ENCODE results near the gene GPAT2.
"Not testable (repeated sequence)": the region's sequence is repeated elsewhere in the genome, so short reads cannot be mapped to it uniquely, and the experiment has no call there.

DNA sequence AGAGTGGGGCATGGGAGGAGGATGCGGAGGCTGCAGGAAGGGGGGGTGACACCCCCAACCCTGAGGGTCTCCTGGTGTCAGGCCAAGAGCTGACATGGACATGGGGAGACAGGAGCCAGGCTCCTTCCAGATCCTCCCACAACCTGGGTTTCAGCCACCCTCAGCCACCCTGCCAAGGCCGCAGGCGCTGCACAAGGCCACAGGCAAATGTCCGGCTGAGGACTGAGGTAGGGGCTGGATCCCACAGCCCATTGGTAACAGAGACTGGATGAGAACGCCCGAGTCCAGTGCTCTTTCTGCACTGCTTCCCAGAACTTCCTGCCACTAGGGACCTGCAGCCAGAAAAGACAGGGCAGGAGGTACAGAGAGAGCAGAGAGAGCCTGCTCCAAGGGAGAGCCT is 24.7 kb upstream of the GPAT2 start:
- TF ChIP-seq, protein P1, sequence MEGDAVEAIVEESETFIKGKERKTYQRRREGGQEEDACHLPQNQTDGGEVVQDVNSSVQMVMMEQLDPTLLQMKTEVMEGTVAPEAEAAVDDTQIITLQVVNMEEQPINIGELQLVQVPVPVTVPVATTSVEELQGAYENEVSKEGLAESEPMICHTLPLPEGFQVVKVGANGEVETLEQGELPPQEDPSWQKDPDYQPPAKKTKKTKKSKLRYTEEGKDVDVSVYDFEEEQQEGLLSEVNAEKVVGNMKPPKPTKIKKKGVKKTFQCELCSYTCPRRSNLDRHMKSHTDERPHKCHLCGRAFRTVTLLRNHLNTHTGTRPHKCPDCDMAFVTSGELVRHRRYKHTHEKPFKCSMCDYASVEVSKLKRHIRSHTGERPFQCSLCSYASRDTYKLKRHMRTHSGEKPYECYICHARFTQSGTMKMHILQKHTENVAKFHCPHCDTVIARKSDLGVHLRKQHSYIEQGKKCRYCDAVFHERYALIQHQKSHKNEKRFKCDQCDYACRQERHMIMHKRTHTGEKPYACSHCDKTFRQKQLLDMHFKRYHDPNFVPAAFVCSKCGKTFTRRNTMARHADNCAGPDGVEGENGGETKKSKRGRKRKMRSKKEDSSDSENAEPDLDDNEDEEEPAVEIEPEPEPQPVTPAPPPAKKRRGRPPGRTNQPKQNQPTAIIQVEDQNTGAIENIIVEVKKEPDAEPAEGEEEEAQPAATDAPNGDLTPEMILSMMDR (IDR thresholded peaks at IDR 0.05) = not testable (repeated sequence)
- not testable (repeated sequence) for TF ChIP-seq POLR2A (IDR thresholded peaks at IDR 0.05)

Data from right lobe of liver (tissue), 4 donors.